T-cell (primary cell): ENCODE data around the gene B3GALNT2. TPM values are rescaled to one million over a fixed set of nuclear protein-coding genes. Genes with fewer than 3 reads are reported as not detected.
A peak's percentile ranks its signal among the peaks of the same experiment; 100 is the strongest.

Experiments
- ATAC-seq, 4 experiments: fragments of 200-7000 bp in 3 of 4; fragments of 150-1000 bp in 1 of 4; cut with Tn5 transposase; replicated peaks in 1 of 4; 1 replicate in 3 of 4; 2 replicates in 1 of 4; pipeline ENCODE4 v1.10.0; 2021; ENCODE audit warnings: moderate library complexity in 3 of 4, mild to moderate bottlenecking in 2 of 4, moderate number of reproducible peaks in 1 of 4
- CTCF ChIA-PET, 2 donors: fragments of 300-600 bp; sonication (Branson Sonifier 250); formaldehyde crosslinking; loops; one replicate each; lab custom pipeline; 2022; ENCODE audit warnings: antibody characterized with exemption in 2 of 2; lab: Charles Lee
- POLR2A ChIA-PET, 2 donors: fragments of 300-600 bp; sonication (Branson Sonifier 250); formaldehyde crosslinking; loops; one replicate each; lab custom pipeline; 2022; ENCODE audit warnings: antibody characterized with exemption in 2 of 2; lab: Charles Lee
- DNase-seq, 35 experiments: peaks; one replicate each; pipeline versions ENCODE4 v3.0.0 to v3.0.0-alpha.2; 2013 to 2023
- H3K27ac ChIP-seq: one replicate; pipeline ENCODE4 v1.5.1; 2013; ENCODE audit warnings: low read length
- H3K27me3 ChIP-seq, 2 experiments: replicated peaks in 1 of 2; 1 replicate in 1 of 2; 2 replicates in 1 of 2; pipeline versions ENCODE4 v1.6.1 to v1.7.0; 2013; ENCODE audit warnings: low read length in 1 of 2, mixed read lengths in 1 of 2; ENCODE audit not compliant: control insufficient read depth in 2 of 2, insufficient read depth in 2 of 2; ENCODE audit errors: extremely low read depth in 1 of 2
- H3K36me3 ChIP-seq, 2 donors: 1 replicate in 1 of 2; 2 replicates in 1 of 2; pipeline versions ENCODE4 v1.6.1 to v1.7.0; 2013; ENCODE audit warnings: low read length in 1 of 2; ENCODE audit not compliant: control insufficient read depth in 2 of 2, insufficient read depth in 1 of 2; ENCODE audit errors: extremely low read depth in 1 of 2
- H3K4me1 ChIP-seq, 2 experiments: 1 replicate in 1 of 2; 2 replicates in 1 of 2; pipeline versions ENCODE4 v1.6.1 to v1.7.0; 2013; ENCODE audit warnings: low read length in 2 of 2, mixed read lengths in 1 of 2; ENCODE audit not compliant: insufficient read depth in 2 of 2, control insufficient read depth in 1 of 2; ENCODE audit errors: extremely low read depth in 1 of 2
- H3K4me3 ChIP-seq, 2 donors: 1 replicate in 1 of 2; 2 replicates in 1 of 2; pipeline versions ENCODE4 v1.5.1 to v1.7.0; 2013; ENCODE audit warnings: mild to moderate bottlenecking in 2 of 2, low read length in 1 of 2, moderate library complexity in 1 of 2; ENCODE audit not compliant: control insufficient read depth in 1 of 2; ENCODE audit errors: extremely low read depth in 1 of 2
- H3K9me3 ChIP-seq: 2 replicates; pipeline ENCODE4 v1.7.0; 2013
- H3K27ac Mint-ChIP-seq, 2 donors: one replicate each; pipeline ENCODE4 v1.8.0; 2020 to 2021; ENCODE audit warnings: mild to moderate bottlenecking in 2 of 2, mixed read lengths in 2 of 2
- H3K27me3 Mint-ChIP-seq, 2 donors: one replicate each; pipeline ENCODE4 v1.8.0; 2021 to 2022; ENCODE audit warnings: mixed read lengths in 2 of 2
- H3K36me3 Mint-ChIP-seq: one replicate; pipeline ENCODE4 v1.8.0; 2021; ENCODE audit warnings: mixed read lengths
- H3K4me1 Mint-ChIP-seq, 3 donors: one replicate each; pipeline ENCODE4 v1.8.0; 2020 to 2022; ENCODE audit warnings: mixed read lengths in 3 of 3, mild to moderate bottlenecking in 1 of 3
- H3K4me3 Mint-ChIP-seq, 3 donors: one replicate each; pipeline ENCODE4 v1.8.0; 2020 to 2022; ENCODE audit warnings: mild to moderate bottlenecking in 3 of 3, mixed read lengths in 3 of 3, moderate library complexity in 3 of 3
- H3K9me3 Mint-ChIP-seq, 3 donors: one replicate each; pipeline ENCODE4 v1.8.0; 2020 to 2022; ENCODE audit warnings: mixed read lengths in 3 of 3
- WGBS: methylation state at CpG from one replicate; pipeline ENCODE4 v1.1.5; 2013; ENCODE audit warnings: missing lambda C conversion rate; ENCODE audit not compliant: insufficient coverage; 5-methylcytosine and 5-hydroxymethylcytosine counted together
- total RNA-seq, 35 experiments: library from RNA in 6 of 35; stranded (reverse) in 6 of 35; fragments of 120-200 nt in 1 of 35; gene quantifications; one replicate each; pipeline versions ENCODE4 v1.2.1 to v1.2.4 and lab custom pipeline; 2013 to 2026

The B3GALNT2 gene
- total RNA-seq, 5 donors from 2014 or later (not counting 1 experiment from before 2014, with no cell fraction given): 6.2 to 10.9 (median 9.5) TPM

DNA sequence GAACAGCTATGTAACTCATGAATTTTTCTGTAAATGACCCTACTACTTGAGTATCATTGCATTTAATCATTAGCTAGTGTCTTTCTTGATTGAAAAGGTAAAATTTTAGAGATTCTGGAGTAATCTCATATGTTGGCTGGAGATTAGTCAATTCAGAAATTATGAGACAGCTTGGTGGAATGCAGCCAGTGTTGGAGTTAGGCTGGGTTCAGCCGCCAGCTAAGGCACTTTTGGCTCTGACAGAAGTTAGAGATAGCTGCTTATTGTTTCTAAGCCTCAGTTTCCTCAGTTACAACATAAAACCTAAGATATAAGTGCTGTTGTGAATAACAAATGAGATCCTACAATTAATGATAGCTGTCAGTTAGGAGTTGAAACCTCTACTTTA lies 87.6 kb downstream of the B3GALNT2 start:
- H3K27me3 ChIP-seq: no peaks in the 10 kb centered on the region
- no peak overlapping the region for H3K27ac ChIP-seq
- Mint-ChIP-seq H3K4me1 (peaks cover 6 to 7% (median 7%) of the 10 kb centered on the region in 3 donors), H3K4me3 (no peak overlapping the region), H3K9me3 (no peaks in the 10 kb centered on the region), H3K27ac (no peak overlapping the region), H3K36me3 (peaks cover 10% of the 10 kb centered on the region), H3K27me3 (no peaks in the 10 kb centered on the region)
- no peaks in the 10 kb centered on the region for H3K4me1 ChIP-seq
- ATAC-seq: no peak
- peaks cover 3 to 7% of the 10 kb centered on the region in 2 donors for H3K36me3 ChIP-seq
- POLR2A ChIA-PET: interaction anchor here (0.5 to 0.9 kb wide), 6 partner anchors 177 to 805 kb away, joined by 4 to 8 read pairs (median 6); no protein-coding TSS in a partner anchor
- no peaks in the 10 kb centered on the region for H3K9me3 ChIP-seq
- CTCF ChIA-PET: interaction anchor here (0.5 to 2.6 kb wide), 46 partner anchors 10 to 1301 kb away, joined by 3 to 26 read pairs (median 4); partner anchors contain the start of gene TBCE (in 1 of the 2)
- H3K4me3 ChIP-seq: no peak overlapping the region
- WGBS: no CpG with 5 or more reads among the region's 1 CpG
- no peak for DNase-seq

DNA sequence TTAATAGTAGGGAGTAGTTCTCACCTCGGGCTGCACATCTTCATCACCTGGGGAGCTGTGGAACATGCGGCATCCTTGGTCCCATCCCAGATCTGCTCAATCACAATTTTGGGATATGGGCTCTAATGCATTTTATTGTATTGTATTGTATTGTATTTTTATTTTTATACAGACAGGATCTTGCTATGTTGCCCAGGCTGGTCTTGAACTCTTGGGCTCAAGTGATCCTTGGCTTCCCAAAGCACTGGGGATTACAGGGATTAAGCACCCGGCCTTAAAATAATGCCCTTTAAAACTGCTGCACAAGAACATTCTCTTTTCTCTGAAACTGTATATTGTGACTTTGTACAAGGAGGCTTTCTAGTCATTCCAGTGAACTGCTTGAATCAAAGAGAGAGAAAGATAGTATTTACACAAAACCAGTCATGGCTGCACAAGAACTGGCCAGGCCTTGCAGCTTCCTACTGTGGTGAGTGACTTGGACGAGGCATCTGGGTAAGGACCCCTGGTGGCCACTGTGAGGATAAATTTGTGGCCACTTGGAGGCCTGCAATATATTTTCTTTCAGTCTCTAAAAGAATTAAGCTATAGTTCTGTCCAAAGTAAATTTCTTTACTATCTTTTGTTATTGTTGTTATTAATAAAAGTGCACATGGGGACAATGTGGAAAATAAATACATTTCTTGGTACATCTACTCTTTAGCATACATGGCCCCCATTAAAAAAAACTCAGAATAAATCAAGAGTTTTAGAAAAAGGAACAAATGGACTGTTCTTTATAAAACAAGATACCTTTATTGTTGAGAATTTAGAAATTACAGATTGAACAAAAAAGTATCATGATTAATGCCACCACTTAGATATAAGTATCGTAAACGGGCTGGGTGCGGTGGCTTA lies 89.0 kb downstream of the B3GALNT2 start:
- DNase-seq: peak; percentile 9 to 74 (median 45)
- ChIA-PET POLR2A (interaction anchor here (0.6 kb wide), 2 partner anchors 81 to 935 kb away, joined by 3 read pairs; no protein-coding TSS in a partner anchor), CTCF (interaction anchor here (0.5 to 2.6 kb wide), 31 partner anchors 9 to 1299 kb away, joined by 3 to 12 read pairs (median 3); partner anchors contain the start of genes ARID4B (in 1 of the 2), GGPS1 (in 1 of the 2), RBM34 (in 1 of the 2) and TBCE (in 1 of the 2))
- ATAC-seq: peak; percentile 70 to 78 (median 76)
- peaks cover 3 to 13% (median 9%) of the 10 kb centered on the region in 3 donors for H3K4me1 Mint-ChIP-seq
- H3K9me3 Mint-ChIP-seq: no peaks in the 10 kb centered on the region
- no peak overlapping the region for H3K4me3 Mint-ChIP-seq
- no peaks in the 10 kb centered on the region for H3K27me3 Mint-ChIP-seq
- Histone ChIP-seq H3K27me3 (no peaks in the 10 kb centered on the region), H3K9me3 (no peaks in the 10 kb centered on the region), H3K27ac (no peak overlapping the region), H3K36me3 (peaks cover 3 to 7% of the 10 kb centered on the region in 2 donors), H3K4me1 (no peaks in the 10 kb centered on the region), H3K4me3 (no peak overlapping the region)
- H3K27ac Mint-ChIP-seq: no peak overlapping the region
- peaks cover 10% of the 10 kb centered on the region for H3K36me3 Mint-ChIP-seq
- 98% methylated on average over 5 of the region's 7 CpGs for WGBS

DNA sequence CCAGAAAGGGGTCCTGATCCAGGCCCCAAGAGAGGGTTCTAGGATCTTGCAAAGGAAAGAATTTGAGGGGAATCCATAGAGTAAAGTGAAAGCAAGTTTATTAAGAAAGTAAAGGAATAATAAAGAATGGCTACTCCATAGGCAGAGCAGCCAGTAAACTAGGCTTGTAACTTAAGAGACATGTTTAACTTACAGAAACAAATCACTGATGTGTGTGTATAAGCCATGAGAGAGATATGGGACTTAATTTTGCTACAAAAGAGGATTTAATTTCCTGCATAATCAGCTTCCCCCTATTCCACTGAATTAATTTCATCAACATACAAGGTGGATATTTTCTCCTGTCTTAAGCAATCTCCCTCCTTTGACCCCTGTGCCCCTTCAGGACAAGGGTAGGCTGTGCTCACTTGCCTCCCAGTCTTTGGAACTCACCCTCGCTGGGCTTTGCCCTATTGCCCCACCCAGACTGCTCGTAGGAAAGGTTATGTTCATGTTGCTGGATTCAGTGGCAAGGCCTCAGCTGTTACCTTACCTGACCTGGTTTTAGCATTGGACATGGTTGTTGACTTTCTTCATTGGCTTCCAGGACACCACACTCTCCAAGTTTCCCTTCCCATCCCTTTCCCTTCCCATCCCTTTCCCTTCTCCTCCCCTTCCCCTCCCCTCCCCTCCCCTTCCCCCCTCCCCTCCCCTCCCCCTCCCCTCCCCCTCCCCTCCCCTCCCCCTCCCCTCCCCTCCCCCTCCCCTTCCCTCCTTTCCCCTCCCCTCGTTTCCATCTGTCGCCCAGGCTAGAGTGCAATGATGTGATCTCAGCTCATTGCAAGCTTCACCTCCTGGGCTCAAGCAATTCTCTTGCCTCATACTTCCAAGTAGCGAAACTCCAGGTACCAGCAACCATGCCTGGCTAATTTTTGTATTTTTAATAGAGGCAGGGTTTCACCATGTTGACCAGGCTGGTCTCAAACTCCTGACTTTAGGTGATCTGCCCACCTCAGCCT lies 92.5 kb downstream of the B3GALNT2 start:
- Histone ChIP-seq H3K9me3 (no peaks in the 10 kb centered on the region), H3K4me1 (no peaks in the 10 kb centered on the region), H3K4me3 (no peak overlapping the region), H3K27me3 (no peaks in the 10 kb centered on the region), H3K36me3 (peaks cover 0 to 3% of the 10 kb centered on the region in 2 donors), H3K27ac (no peak overlapping the region)
- ATAC-seq (peak in 1 of 4 experiments; percentile 40), DNase-seq (no peak)
- Mint-ChIP-seq H3K27ac (peak overlapping the region; percentile 70 to 84), H3K4me3 (no peak overlapping the region), H3K36me3 (peaks cover 2% of the 10 kb centered on the region), H3K9me3 (no peaks in the 10 kb centered on the region), H3K4me1 (peaks cover 6 to 15% (median 13%) of the 10 kb centered on the region in 3 donors), H3K27me3 (no peaks in the 10 kb centered on the region)
- no CpG with 5 or more reads among the region's 5 CpGs for WGBS
- POLR2A ChIA-PET: no interaction called here
- CTCF ChIA-PET: no interaction called here

DNA sequence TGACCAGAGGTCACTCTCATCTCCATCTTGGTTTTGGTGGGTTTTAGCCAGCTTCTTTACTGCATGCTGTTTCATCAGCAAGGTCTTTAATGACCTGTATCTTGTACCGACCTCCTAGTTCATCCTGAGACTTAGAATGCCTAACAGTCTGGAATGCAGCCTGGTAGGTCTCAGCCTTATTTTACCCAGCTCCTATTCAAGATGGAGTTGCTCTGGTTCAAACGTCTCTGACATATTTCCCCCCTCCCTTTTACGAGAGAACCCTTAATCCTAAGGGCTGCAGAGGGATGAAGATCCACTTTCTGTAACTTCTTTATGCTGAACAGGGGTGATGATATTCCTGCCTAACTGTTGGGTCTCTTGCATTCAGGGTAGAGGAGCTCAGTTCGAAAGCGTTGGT lies 93.8 kb downstream of the B3GALNT2 start:
- Histone ChIP-seq H3K36me3 (peaks cover 0 to 3% of the 10 kb centered on the region in 2 donors), H3K4me1 (no peaks in the 10 kb centered on the region), H3K9me3 (no peaks in the 10 kb centered on the region), H3K27ac (no peak overlapping the region), H3K4me3 (no peak overlapping the region), H3K27me3 (no peaks in the 10 kb centered on the region)
- no peaks in the 10 kb centered on the region for H3K9me3 Mint-ChIP-seq
- DNase-seq: no peak
- POLR2A ChIA-PET: no interaction called here
- H3K4me3 Mint-ChIP-seq: no peak overlapping the region
- H3K4me1 Mint-ChIP-seq: peaks cover 6 to 15% (median 13%) of the 10 kb centered on the region in 3 donors
- H3K36me3 Mint-ChIP-seq: peaks cover 2% of the 10 kb centered on the region
- CTCF ChIA-PET: no interaction called here
- 92% methylated on average over 2 of the region's 5 CpGs for WGBS
- peak overlapping the region in 1 of 2 donors; percentile 0 for H3K27ac Mint-ChIP-seq
- no peaks in the 10 kb centered on the region for H3K27me3 Mint-ChIP-seq
- no peak for ATAC-seq

DNA sequence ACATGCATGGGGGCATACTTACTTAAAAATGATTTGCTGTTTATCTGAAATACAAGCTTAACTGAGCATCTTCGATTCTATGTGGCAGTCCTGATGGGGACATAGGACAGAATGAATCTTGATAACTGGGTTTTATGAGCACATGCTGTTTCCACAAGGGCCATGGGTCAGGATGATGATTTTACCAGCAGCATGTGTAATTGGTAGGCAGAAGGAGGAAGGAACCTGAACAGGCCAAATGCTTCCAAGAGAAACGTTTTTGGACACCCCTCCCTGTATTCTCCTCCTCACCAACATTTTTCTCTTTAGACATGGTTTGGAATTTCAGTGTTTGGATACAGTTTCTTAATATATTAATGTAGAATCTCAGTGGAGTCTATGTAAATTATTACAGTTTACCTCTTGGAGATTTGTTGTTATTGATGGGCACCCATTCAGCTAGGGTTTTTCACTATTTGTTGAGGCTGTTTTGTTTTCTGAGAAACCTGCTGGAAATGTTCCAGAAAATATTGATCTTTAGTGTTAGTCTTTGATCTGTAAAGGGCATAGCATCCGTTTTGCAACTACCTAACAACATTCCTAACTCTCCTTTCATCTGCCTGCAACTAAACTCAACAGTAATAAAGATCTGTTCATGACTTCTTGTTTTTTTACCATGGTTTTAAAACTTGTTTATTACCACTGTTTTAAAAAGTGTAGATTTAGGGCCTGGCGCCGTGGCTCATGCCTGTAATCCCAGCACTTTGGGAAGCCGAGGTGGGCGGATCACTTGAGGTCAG lies 95.0 kb downstream of the B3GALNT2 start:
- H3K4me3 Mint-ChIP-seq: no peak overlapping the region
- H3K36me3 Mint-ChIP-seq: no peaks in the 10 kb centered on the region
- H3K4me1 Mint-ChIP-seq: peaks cover 4 to 12% (median 8%) of the 10 kb centered on the region in 3 donors
- Histone ChIP-seq H3K9me3 (no peaks in the 10 kb centered on the region), H3K27me3 (no peaks in the 10 kb centered on the region), H3K4me3 (no peak overlapping the region), H3K27ac (no peak overlapping the region), H3K4me1 (no peaks in the 10 kb centered on the region), H3K36me3 (no peaks in the 10 kb centered on the region)
- H3K27ac Mint-ChIP-seq: no peak overlapping the region
- ATAC-seq (no peak), DNase-seq (no peak)
- no peaks in the 10 kb centered on the region for H3K9me3 Mint-ChIP-seq
- ChIA-PET CTCF (no interaction called here), POLR2A (no interaction called here)
- H3K27me3 Mint-ChIP-seq: no peaks in the 10 kb centered on the region
- whole genome bisulfite sequencing: 89% methylated on average over 1 of the region's 7 CpGs
